CD4-positive, alpha-beta T cell (primary cell): ENCODE results near the gene SFN. TPM values are rescaled to one million over a fixed set of nuclear protein-coding genes. Genes with fewer than 3 reads are reported as not detected.
A peak's percentile ranks its signal among the peaks of the same experiment; 100 is the strongest.
"Not testable (repeated sequence)": the region's sequence is repeated elsewhere in the genome, so short reads cannot be mapped to it uniquely, and the experiment has no call there.

Experiments
- ATAC-seq: fragments of 200-7000 bp; cut with Tn5 transposase; one replicate; pipeline ENCODE4 v1.10.0; 2022; ENCODE audit warnings: mild to moderate bottlenecking; ENCODE audit not compliant: poor library complexity
- CTCF ChIA-PET: fragments of 350-600 bp; sonication (Branson Sonifier 250); formaldehyde crosslinking; loops from one replicate; lab custom pipeline; 2021; ENCODE audit warnings: antibody characterized with exemption, inconsistent platforms; lab: Charles Lee
- POLR2A ChIA-PET: fragments of 350-600 bp; sonication (Branson Sonifier 250); formaldehyde crosslinking; loops from one replicate; lab custom pipeline; 2021; ENCODE audit warnings: antibody characterized with exemption, inconsistent platforms; lab: Charles Lee
- DNase-seq, 14 experiments: peaks; one replicate each; pipeline ENCODE4 v3.0.0-alpha.2; 2013 to 2020; ENCODE audit warnings: mixed read lengths in 2 of 14
- H3K27ac ChIP-seq, 2 donors: one replicate each; pipeline versions ENCODE4 v1.5.1 to v1.7.0; 2013; ENCODE audit warnings: low read length in 2 of 2, low read depth in 1 of 2, mild to moderate bottlenecking in 1 of 2
- H3K27me3 ChIP-seq, 2 experiments: 1 replicate in 1 of 2; 2 replicates in 1 of 2; pipeline versions ENCODE4 v1.6.1 to v1.7.0; 2013; ENCODE audit warnings: low read length in 2 of 2, control low read depth in 1 of 2, mild to moderate bottlenecking in 1 of 2, moderate library complexity in 1 of 2; ENCODE audit not compliant: insufficient read depth in 2 of 2, control insufficient read depth in 1 of 2
- H3K36me3 ChIP-seq: one replicate; pipeline ENCODE4 v1.6.1; 2013; ENCODE audit warnings: low read length, control low read depth; ENCODE audit not compliant: insufficient read depth
- H3K4me1 ChIP-seq: one replicate; pipeline ENCODE4 v1.6.1; 2013; ENCODE audit warnings: low read length, control low read depth; ENCODE audit not compliant: insufficient read depth
- H3K4me3 ChIP-seq: one replicate; pipeline ENCODE4 v1.5.1; 2013; ENCODE audit warnings: mild to moderate bottlenecking, low read length, moderate library complexity
- H3K9me3 ChIP-seq, 2 experiments: 1 replicate in 1 of 2; 2 replicates in 1 of 2; pipeline versions ENCODE4 v1.6.1 to v1.7.0; 2013; ENCODE audit warnings: low read length in 2 of 2, mild to moderate bottlenecking in 2 of 2, control low read depth in 1 of 2, moderate library complexity in 1 of 2; ENCODE audit not compliant: control insufficient read depth in 1 of 2, insufficient read depth in 1 of 2
- H3K27ac Mint-ChIP-seq: one replicate; pipeline ENCODE4 v1.8.0; 2020; ENCODE audit warnings: mixed read lengths
- H3K27me3 Mint-ChIP-seq: one replicate; pipeline ENCODE4 v1.8.0; 2021; ENCODE audit warnings: mixed read lengths
- H3K36me3 Mint-ChIP-seq: one replicate; pipeline ENCODE4 v1.8.0; 2021; ENCODE audit warnings: low read depth, mixed read lengths
- H3K4me1 Mint-ChIP-seq: one replicate; pipeline ENCODE4 v1.8.0; 2021; ENCODE audit warnings: low read depth, mixed read lengths
- H3K4me3 Mint-ChIP-seq: one replicate; pipeline ENCODE4 v1.8.0; 2020; ENCODE audit warnings: mild to moderate bottlenecking, mixed read lengths
- H3K9me3 Mint-ChIP-seq: one replicate; pipeline ENCODE4 v1.8.0; 2020; ENCODE audit warnings: mixed read lengths
- intact Hi-C, 2 experiments: fragments of 100-400 bp; cut with DNase I in 1 of 2; cut with micrococcal nuclease in 1 of 2; formaldehyde crosslinking; loops; one replicate each; pipeline versions ENCODE4 v1.15.1 to v1.9.0; 2023 to 2025; cut with DNase I, micrococcal nuclease
- total RNA-seq, 174 experiments: library from RNA in 2 of 174; stranded (reverse) in 2 of 174; gene quantifications; one replicate each; pipeline ENCODE4 v1.2.3 and lab custom pipeline; 2021 to 2026
- TF ChIP-seq, protein P1 (sequence below): fragments of 200-600 bp; IDR thresholded peaks from one replicate; pipeline ENCODE4 v1.8.0; 2022; ENCODE audit warnings: antibody characterized with exemption, mild to moderate bottlenecking

The SFN gene
- total RNA-seq, 2 experiments from 2014 or later = 1.2 to 2.0 TPM

DNA sequence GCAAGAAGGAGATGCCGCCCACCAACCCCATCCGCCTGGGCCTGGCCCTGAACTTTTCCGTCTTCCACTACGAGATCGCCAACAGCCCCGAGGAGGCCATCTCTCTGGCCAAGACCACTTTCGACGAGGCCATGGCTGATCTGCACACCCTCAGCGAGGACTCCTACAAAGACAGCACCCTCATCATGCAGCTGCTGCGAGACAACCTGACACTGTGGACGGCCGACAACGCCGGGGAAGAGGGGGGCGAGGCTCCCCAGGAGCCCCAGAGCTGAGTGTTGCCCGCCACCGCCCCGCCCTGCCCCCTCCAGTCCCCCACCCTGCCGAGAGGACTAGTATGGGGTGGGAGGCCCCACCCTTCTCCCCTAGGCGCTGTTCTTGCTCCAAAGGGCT lies 732 bp downstream of the SFN start:
- H3K27me3 Mint-ChIP-seq = no peaks in the 10 kb centered on the region
- no peaks in the 10 kb centered on the region for H3K9me3 Mint-ChIP-seq
- no peaks in the 10 kb centered on the region for H3K27me3 ChIP-seq
- H3K4me3 ChIP-seq = peak overlapping the region; percentile 99
- CTCF ChIA-PET = interaction anchor here (2.4 kb wide), 1 partner anchor 14 kb away, joined by 6 read pairs; no protein-coding TSS in a partner anchor
- TF ChIP-seq, protein P1, sequence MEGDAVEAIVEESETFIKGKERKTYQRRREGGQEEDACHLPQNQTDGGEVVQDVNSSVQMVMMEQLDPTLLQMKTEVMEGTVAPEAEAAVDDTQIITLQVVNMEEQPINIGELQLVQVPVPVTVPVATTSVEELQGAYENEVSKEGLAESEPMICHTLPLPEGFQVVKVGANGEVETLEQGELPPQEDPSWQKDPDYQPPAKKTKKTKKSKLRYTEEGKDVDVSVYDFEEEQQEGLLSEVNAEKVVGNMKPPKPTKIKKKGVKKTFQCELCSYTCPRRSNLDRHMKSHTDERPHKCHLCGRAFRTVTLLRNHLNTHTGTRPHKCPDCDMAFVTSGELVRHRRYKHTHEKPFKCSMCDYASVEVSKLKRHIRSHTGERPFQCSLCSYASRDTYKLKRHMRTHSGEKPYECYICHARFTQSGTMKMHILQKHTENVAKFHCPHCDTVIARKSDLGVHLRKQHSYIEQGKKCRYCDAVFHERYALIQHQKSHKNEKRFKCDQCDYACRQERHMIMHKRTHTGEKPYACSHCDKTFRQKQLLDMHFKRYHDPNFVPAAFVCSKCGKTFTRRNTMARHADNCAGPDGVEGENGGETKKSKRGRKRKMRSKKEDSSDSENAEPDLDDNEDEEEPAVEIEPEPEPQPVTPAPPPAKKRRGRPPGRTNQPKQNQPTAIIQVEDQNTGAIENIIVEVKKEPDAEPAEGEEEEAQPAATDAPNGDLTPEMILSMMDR = no peak
- peak overlapping the region; percentile 94 for H3K4me3 Mint-ChIP-seq
- peak overlapping the region; percentile 66 for H3K27ac Mint-ChIP-seq
- ATAC-seq (no peak), DNase-seq (no peak)
- no peaks in the 10 kb centered on the region for H3K9me3 ChIP-seq
- no peaks in the 10 kb centered on the region for H3K36me3 Mint-ChIP-seq
- H3K4me1 ChIP-seq = peaks cover 43% of the 10 kb centered on the region
- H3K36me3 ChIP-seq = no peaks in the 10 kb centered on the region
- POLR2A ChIA-PET = interaction anchor here (0.6 to 3.8 kb wide), 3 partner anchors 26 to 107 kb away, joined by 4 to 36 read pairs (median 14); partner anchors contain the start of gene GPN2
- intact Hi-C loops = loop anchor here in 1 of 2 experiments (2.0 kb wide), 1 partner anchor 57 kb away; the partner anchor contains the start of gene NUDC
- H3K4me1 Mint-ChIP-seq = peaks cover 34% of the 10 kb centered on the region
- H3K27ac ChIP-seq = no peak overlapping the region

DNA sequence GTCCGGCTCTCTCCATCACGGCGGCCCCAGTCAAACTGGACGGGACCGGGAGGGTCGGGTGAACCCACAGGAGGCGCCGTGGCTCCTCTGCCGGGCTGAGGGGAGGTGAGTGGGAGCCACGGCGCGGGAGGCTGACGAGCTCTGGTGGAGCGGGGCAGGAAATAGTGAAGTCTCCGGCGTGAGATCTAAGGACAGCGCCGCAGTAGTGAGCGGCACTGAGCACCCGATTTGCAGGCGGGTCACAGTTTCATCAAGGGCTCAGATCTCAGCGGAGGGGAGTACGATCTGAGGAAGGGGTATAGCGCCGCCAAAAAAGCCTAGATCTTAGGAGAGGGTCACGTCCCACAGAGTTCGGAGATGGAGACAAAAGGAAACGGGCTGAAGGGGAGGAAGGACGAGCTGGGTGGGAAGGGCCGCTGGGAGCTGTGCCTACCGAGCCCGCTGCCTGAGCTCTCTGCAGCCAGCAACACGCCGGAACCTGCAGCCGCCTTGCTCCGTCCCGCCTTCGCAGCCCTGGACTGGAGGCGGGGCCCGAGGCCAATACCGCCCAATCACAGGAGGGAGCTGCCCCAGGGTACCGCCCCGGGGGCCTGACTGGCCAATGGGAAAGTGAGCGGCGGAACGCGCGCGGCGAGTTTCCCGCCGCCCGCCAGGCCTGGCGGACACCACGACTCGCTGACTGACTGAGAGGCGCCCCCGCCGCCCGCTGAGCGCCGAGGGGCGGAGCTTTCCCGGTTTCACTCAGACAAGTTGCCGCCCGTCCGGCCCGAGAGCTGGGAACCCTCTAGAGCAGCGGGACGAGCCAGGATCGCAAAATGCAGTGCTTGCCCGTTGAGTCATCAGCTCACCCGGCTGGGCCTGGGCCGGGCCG lies 1.9 kb downstream of the SFN start:
- H3K27ac ChIP-seq = peak overlapping the region; percentile 71 to 76
- Mint-ChIP-seq H3K27me3 (no peaks in the 10 kb centered on the region), H3K4me3 (peak overlapping the region; percentile 94), H3K4me1 (peaks cover 34% of the 10 kb centered on the region), H3K9me3 (no peaks in the 10 kb centered on the region), H3K27ac (peak overlapping the region; percentile 66), H3K36me3 (no peaks in the 10 kb centered on the region)
- intact Hi-C loops = loop anchor here (2.0 to 5.0 kb wide), 2 partner anchors 33 to 56 kb away; partner anchors contain the start of gene NUDC (in 1 of the 2)
- CTCF ChIA-PET = interaction anchor here (1.0 to 2.4 kb wide), 11 partner anchors 11 to 365 kb away, joined by 3 to 8 read pairs (median 3); no protein-coding TSS in a partner anchor
- ATAC-seq = peak; percentile 94
- TF ChIP-seq, protein P1 = no peak
- peaks cover 43% of the 10 kb centered on the region for H3K4me1 ChIP-seq
- no peaks in the 10 kb centered on the region for H3K36me3 ChIP-seq
- POLR2A ChIA-PET = interaction anchor here (0.6 to 3.8 kb wide), 32 partner anchors 8 to 631 kb away, joined by 3 to 36 read pairs (median 4); partner anchors contain the start of genes CEP85, DHDDS, GPATCH3 and GPN2
- H3K9me3 ChIP-seq = no peaks in the 10 kb centered on the region
- H3K27me3 ChIP-seq = no peaks in the 10 kb centered on the region
- peak; percentile 85 to 97 (median 92) for DNase-seq
- H3K4me3 ChIP-seq = peak overlapping the region; percentile 99

DNA sequence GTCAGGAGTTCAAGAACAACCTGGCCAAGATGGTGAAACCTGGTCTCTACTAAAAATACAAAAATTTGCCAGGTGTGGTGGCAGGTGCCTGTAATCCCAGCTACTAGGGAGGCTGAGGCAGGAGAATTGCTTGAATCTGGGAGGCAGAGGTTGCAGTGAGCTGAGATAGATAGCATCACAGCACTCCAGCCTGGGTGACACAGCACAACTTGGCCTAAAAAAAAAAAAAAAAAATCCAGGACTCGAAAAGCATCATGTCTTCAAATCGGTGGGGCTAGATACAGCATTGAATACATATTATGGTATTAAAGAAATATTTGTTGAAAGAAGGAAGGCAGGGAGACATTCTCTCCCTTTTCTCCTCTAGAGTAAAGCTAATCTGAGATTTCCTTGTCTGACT lies 10.1 kb downstream of the SFN start:
- ATAC-seq, CTCF ChIA-PET, DNase-seq: not testable (repeated sequence)

More for the DNA sequence above, 10.1 kb downstream of the SFN start:
- H3K9me3 Mint-ChIP-seq, H3K4me1 Mint-ChIP-seq, H3K36me3 Mint-ChIP-seq, H3K27me3 ChIP-seq, H3K27ac Mint-ChIP-seq, H3K4me1 ChIP-seq, H3K4me3 Mint-ChIP-seq, H3K27me3 Mint-ChIP-seq, H3K27ac ChIP-seq, H3K4me3 ChIP-seq, H3K9me3 ChIP-seq, intact Hi-C loops: not testable (repeated sequence)
- POLR2A ChIA-PET = interaction anchor here (0.6 to 1.0 kb wide), 2 partner anchors 8 to 264 kb away, joined by 3 read pairs; no protein-coding TSS in a partner anchor
- H3K36me3 ChIP-seq = peaks cover 21% of the 10 kb centered on the region
